ENCODE measurements around the gene IVL.

DNA sequence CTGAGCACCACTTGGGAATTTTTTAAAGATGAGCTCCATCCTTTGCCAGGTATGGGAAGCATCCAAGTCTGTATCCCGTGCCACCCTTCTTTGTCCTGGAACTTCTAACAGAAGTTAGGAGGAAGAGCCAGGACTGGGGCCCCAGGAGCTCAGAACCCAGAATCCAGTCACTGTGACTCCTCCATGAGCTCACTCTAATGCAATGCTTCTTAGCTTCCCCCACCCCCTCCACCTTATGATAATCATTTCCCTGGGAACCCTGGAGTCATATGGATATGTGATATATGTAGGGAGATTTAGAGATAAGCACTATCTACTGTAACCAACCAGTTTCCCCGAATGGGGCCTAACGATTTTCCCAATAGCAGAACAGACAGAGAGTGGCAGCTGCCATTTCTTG is 37.9 kb downstream of the IVL start:
- TF ChIP-seq, protein P1, sequence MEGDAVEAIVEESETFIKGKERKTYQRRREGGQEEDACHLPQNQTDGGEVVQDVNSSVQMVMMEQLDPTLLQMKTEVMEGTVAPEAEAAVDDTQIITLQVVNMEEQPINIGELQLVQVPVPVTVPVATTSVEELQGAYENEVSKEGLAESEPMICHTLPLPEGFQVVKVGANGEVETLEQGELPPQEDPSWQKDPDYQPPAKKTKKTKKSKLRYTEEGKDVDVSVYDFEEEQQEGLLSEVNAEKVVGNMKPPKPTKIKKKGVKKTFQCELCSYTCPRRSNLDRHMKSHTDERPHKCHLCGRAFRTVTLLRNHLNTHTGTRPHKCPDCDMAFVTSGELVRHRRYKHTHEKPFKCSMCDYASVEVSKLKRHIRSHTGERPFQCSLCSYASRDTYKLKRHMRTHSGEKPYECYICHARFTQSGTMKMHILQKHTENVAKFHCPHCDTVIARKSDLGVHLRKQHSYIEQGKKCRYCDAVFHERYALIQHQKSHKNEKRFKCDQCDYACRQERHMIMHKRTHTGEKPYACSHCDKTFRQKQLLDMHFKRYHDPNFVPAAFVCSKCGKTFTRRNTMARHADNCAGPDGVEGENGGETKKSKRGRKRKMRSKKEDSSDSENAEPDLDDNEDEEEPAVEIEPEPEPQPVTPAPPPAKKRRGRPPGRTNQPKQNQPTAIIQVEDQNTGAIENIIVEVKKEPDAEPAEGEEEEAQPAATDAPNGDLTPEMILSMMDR (IDR thresholded peaks at IDR 0.05; ENCODE audit: insufficient read depth, low read length, poor library complexity, severe bottlenecking), result no peak
- TF ChIP-seq EZH2phosphoT487 (conservative IDR thresholded peaks at IDR 0.05; ENCODE audit: low read length), result no peak

Measured in SU-DHL-6 (cell line).